GM19395 (cell line): ENCODE measurements around the gene HMOX1.
A peak's percentile ranks its signal among the peaks of the same experiment; 100 is the strongest.

Experiments used
- ATAC-seq: cut with Tn5 transposase; IDR thresholded peaks from one replicate; pipeline ENCODE4 v1.9.1; 2021; ENCODE audit warnings: mild to moderate bottlenecking, moderate library complexity; ENCODE audit not compliant: unreplicated experiment

The HMOX1 gene

DNA sequence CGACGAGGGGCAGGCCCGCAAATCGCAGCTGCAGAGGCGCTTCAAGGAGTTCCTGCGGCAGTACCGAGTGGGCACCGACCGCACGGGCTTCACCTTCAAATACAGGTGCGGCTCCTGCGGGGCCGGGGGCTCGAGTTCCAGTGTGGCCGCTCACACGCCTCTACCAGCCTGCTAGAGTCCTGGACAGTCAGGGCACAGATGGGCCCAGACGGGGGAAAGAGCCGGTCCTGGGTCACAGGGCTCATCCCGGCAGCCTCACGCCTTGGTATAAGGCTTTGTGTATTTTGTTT lies 19.6 kb downstream of the HMOX1 start:
- ATAC-seq = peak; percentile 5

GRCh38 chr22:35401863-35402262 lies 21.0 kb downstream of the HMOX1 start:
- no peak for ATAC-seq

- no peak for ATAC-seq
These were observed 22.5 kb downstream of the HMOX1 start for GRCh38 chr22:35403356-35403755.

- ATAC-seq = no peak
These were observed 23.3 kb downstream of the HMOX1 start for GRCh38 chr22:35404176-35404575.

- ATAC-seq = no peak
These were observed 25.5 kb downstream of the HMOX1 start for GRCh38 chr22:35406443-35406842.

GRCh38 chr22:35407362-35407761 lies 26.5 kb downstream of the HMOX1 start:
- no peak for ATAC-seq

DNA sequence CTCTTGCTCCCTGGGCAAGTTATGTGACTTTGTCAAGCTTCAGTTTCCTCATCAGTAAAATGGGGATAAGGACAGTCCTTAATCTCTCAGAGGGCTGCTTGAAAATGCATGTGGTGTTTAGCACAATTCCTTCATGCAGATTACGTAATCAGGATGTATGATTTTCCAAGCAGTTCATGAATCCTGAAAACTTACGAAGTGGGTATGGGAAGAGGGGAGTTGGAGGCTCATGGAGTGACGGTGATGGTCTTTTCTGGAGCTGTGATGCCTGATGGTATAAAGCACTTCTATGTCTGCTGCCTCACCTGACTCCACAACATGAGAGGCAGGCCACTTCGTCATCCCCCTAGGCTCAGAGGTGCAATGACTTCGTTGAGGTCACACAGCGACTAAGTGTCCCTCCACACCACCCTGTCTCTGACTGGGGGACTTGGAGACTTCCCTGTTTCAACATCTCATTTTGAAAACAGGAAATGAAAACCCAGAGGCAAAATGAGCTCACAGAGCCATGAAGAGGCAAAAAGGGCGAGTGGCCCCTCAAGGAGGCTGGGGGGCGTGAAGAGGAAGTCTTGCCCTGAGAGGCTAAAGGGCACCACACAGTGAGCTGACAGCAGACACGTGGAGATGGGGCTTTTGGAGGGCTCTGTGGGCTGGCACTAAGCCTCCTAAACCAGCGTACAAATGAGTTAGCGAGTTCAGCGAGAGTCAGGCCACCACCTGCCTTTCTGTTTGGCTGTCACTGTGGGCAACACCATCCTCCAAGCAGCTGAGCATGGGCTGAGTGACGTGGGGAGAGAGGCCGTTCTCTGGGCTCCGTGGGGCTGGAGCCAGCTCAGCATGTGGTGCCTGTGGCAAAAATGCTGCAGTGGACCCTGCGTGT lies 29.1 kb downstream of the HMOX1 start:
- peak; percentile 71 for ATAC-seq

- ATAC-seq = peak; percentile 15
These were observed 29.8 kb downstream of the HMOX1 start for GRCh38 chr22:35410663-35411034.

- ATAC-seq = peak; percentile 43
These were observed 30.2 kb downstream of the HMOX1 start for GRCh38 chr22:35411102-35411501.

DNA sequence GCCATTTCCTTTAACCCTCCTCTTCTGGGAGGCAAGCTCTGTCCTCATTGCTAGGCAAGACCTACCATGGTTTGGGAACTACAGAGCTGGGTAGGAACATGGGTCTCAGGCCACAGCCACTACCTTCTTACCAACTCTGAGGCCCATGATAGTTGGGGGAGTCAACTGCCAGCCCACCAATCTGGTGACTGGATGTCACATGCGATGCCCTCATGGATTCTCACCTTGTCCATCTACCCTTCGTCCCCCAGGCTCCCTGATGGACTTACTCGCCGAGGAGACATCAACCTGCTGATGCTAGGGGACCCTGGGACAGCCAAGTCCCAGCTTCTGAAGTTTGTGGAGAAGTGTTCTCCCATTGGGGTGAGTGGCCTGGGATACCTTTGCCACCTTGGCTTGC lies 32.7 kb downstream of the HMOX1 start:
- no peak for ATAC-seq

DNA sequence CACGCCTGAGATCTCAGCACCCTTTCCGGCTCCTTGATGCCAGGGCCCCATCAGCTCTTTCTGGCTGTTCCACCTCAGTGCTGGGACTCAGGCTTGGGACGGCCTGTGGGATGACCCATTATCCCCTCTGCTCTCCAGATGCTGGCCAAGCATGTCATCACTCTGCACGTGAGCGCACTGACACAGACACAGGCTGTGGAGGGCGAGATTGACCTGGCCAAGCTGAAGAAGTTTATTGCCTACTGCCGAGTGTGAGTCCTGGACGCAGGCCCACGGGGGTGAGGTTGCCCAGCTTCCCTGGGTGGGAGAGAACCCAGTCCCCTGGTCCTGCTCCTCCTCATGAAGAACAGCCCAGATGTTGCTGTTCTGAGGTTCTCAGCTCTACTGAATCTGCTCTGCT lies 36.7 kb downstream of the HMOX1 start:
- no peak for ATAC-seq

DNA sequence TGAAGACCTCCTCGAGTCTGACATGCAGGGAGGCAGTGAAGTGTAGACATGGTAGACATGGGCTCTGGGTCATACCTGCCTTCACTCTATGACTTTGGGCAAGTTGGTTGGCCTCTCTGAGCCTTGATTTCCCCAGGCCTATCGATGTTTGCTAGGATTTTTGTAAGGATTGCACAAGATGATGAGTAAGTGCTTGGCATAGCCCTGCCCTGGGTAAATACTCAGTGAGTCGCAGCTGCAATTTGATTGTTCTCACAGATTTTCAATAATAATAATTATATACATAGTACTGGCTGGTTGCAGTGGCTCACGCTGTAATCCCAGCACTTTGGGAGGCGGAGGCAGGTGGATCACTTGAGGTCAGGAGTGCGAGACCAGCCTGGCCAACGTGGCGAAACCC lies 37.2 kb downstream of the HMOX1 start:
- no peak for ATAC-seq

DNA sequence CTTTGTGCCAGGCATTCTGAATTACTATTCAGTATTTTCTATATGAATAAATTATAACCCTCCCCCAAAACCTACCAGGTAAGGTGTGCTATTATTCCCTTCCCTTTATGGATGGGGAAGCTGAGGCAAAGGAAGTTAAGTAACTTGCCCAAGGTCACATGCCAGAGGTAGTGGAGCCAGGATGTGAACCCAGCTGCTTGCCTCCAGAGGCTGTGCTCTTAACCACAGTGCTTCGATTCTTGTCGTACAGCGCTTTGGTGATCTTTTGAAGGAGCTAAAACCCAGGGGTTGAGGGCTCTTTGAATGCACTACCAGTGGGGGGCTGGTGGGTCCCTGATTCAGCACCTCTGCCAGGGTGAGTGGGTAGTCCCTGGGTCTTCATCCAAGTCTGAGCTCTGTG lies 37.8 kb downstream of the HMOX1 start:
- no peak for ATAC-seq

DNA sequence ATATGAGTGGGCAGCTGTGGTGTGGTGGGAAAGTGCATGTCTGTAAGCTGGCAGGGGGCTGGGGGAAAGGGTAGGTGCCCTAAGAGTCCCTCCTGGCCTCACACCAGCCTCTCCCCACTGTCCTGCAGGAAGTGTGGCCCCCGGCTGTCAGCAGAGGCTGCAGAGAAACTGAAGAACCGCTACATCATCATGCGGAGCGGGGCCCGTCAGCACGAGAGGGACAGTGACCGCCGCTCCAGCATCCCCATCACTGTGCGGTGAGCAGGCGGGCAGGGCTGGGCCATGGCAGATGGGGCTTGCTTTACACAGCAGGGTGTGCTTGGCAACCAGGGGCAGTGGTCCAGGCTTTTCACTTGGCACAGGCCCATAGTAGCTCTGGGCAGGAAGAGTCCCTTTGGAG lies 38.9 kb downstream of the HMOX1 start:
- ATAC-seq = no peak

GRCh38 chr22:35421121-35421520 lies 40.2 kb downstream of the HMOX1 start:
- ATAC-seq = no peak

- ATAC-seq = no peak
These were observed 41.2 kb downstream of the HMOX1 start for GRCh38 chr22:35422145-35422544.

- ATAC-seq = no peak
These were observed 42.0 kb downstream of the HMOX1 start for GRCh38 chr22:35422936-35423335.

GRCh38 chr22:35424081-35424480 lies 43.2 kb downstream of the HMOX1 start:
- ATAC-seq = no peak

DNA sequence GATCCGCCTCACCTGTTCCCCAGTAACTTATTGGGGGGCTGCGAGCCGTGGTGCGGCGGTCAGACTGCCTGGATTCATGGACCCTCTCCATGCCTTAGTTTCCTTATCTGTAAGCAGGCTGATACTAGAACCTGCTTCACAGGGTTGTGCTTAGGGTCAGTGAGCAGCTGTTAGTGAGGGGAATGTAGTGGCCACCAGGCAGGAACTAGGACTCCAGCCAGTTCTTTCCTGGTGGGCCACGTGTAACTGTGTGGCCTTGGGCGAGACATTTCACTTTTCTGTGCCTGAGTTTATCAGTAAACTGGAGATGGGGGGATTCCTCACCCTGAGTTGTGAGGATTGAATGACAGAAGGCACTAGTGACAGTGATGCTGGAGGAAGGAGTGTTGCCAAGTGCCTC lies 43.9 kb downstream of the HMOX1 start:
- ATAC-seq = no peak

DNA sequence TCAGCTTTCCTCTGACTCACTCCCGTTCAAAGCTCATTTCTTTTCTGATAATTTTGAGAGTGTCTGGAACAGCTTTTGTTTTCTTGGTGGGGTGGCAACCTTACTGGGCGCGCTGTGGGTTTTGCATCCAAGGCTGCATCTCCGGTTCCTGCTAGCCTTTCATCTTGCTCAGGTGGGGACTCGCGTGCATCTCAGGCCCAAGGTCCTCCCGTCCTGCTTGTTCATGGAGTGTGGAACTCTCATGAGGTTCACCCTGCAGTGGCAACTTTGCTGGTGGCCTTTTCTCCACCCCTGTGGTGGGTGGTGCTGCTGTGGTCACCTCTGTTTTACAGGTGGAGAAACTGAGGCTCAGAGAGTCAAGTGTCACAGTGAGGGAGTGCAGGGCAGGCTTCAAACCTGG lies 44.6 kb downstream of the HMOX1 start:
- no peak for ATAC-seq

DNA sequence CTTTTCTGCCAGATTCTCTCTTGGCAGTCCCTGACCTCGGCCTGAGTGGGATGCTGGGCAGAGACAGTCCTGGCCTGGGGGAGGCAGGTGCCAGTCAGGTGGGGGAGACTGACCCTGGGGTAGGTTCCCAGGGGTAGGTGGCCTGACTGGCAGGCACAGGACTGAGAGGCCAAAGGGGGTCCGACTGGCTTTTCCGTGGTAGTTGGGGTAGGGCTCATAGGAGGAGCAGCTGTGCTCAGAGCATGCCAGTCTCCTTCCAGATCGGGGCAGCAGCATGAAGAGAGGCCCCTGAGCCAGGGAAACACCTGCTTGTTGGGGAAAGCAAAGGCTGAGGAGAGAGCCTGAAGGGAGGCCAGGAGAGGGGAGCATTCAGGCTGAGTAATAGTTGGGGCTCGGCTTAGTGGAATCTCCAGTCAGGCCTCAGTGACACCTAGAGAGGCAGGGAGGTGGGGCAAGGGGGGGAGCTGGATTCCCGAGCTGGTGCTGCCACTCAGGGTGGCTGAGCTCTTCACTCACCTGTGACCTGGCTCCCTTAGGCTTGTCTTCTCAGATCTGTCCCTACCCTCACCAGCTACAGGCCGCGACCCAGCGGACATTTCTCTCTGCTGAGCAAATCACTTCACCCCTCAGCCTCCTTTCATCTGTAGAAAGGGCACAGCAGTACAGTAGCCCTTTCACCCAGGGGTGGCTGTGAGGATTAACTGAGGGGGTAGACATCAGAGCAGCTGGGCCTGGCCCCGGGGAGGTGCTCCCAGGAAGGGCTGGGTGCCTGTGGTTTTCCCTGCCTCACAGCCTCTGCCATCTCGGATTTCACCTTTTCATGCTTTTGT lies 45.3 kb downstream of the HMOX1 start:
- no peak for ATAC-seq

DNA sequence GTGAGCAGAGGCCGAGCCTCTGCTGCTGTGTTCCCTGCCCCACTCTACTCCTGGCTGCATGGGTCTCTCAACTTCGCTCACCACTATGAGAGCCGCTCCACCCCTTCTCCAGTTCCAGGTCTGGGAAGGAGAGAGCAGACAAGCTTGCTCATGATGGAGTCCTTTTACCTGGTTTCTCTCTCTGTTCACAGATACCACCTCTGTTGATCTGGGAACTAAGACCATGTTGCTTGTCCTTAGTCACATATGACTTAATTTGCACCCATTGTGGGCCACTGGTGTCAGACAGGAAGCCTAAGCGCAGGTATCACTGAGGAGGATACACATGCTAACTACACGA lies 45.9 kb downstream of the HMOX1 start:
- no peak for ATAC-seq
